GM18519 (cell line): ENCODE measurements around the gene AGTPBP1.
"Not testable (repeated sequence)": the region's sequence is repeated elsewhere in the genome, so short reads cannot be mapped to it uniquely, and the experiment has no call there.

Experiments
- ATAC-seq: cut with Tn5 transposase; IDR thresholded peaks from one replicate; pipeline ENCODE4 v1.9.1; 2021; ENCODE audit warnings: mild to moderate bottlenecking, moderate library complexity; ENCODE audit not compliant: unreplicated experiment, low FRiP score

AGTPBP1 gene

DNA sequence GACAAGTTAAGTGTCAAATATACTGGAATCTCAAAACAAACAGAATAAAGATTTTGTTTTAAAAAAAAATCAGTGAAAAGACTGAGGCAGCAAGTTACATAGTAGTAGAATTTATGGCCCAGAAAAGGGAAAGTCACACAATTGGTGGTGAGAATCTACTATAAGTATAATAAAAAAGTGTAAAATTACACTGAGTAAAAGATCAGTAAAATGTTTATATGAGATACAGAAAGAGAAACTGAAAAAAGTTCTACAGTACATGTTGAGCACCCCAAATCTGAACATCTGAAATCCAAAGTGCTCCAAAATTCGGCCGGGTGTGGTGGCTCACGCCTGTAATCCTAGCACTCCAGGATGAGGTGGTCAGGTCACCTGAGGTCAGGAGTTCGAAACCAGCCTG, 15.0 kb downstream of the AGTPBP1 start:
- no peak for ATAC-seq

- ATAC-seq, result no peak
Observed at GRCh38 chr9:85723215-85723614, 18.5 kb downstream of the AGTPBP1 start.

GRCh38 chr9:85719411-85719810, 22.3 kb downstream of the AGTPBP1 start:
- not testable (repeated sequence) for ATAC-seq

DNA sequence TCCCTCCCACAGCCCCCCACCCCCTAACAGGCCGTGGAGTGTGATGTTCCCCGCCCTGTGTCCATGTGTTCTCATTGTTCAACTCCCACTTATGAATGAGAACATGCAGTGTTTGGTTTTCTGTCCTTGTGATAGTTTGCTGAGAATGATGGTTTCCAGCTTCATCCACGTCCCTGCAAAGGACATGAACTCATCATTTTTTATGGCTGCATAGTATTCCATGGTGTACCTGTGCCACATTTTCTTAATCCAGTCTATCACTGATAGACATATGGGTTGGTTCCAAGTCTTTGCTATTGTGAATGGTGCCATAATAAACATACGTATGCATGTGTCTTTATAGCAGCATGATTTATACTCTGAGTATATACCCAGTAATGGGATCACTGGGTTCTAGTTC, 23.9 kb downstream of the AGTPBP1 start:
- not testable (repeated sequence) for ATAC-seq

GRCh38 chr9:85717220-85717619, 24.5 kb downstream of the AGTPBP1 start:
- no peak for ATAC-seq

GRCh38 chr9:85716031-85716877, 25.5 kb downstream of the AGTPBP1 start:
- ATAC-seq, result no peak

DNA sequence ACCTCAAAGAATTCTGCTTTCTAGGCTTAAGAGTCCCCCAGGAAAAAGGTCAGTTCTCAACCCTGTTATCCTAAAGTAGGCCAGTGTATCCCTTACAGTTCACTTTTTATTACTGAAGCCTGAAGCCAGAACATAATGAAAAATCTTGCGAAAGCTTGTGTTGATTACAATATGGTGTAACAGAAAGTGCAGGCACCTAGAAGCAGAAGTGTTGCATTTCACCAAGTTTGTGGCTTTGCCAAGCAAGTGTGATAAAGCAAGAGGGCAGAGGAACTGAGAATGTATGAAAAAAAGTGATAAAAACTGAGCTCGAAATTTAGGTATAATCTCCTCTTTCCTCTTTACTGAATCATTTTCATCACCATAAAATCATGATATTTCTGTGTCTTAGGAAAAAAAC, 26.2 kb downstream of the AGTPBP1 start:
- ATAC-seq, result no peak

DNA sequence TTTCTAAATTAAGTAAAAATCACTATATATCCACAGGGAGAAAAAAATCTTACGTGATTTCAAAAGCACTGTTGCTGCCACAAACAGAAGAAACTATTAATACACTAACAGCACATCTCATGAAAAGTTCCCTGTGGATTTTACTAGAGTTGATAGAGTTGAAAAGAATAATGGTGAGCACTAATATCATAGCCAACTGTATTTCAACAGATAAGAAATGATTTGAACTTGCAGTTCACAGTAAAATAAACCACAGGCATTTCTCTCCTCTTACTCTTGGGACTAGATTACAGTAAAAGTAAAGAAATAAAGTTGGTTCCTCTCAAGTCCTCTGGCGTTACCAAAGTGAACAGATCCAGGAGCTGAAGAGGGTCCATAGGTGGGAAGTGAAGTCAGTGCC, 27.9 kb downstream of the AGTPBP1 start:
- no peak for ATAC-seq

- ATAC-seq, result no peak
Observed at GRCh38 chr9:85704744-85705143, 37.0 kb downstream of the AGTPBP1 start.

- no peak for ATAC-seq
Observed at GRCh38 chr9:85703398-85703797, 38.4 kb downstream of the AGTPBP1 start.

DNA sequence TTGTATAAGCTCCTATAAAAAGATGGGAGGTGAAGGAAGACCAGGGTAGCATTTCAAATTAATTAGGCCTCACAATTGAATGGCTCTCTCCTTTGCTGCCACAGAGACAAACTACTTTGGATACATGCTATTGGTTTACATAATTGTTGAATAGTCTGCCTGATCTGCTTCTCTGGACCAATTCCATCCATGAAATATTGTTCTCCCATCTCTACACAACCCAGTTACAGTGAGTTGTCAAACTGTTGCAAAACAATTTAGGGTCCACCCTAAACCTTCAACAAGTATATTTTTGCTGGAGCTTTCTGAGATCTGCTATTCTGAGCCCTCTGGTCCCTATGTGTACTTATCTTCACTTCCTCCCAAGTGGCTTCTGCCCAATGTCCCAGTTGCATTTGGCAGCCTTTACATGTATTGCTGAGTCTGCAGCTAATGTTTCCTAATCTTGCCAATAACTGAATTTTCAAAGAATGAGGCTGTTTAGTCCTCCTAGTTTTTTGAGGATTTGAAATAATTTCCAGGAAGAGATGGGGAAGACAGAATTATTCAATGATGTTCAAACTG, 38.9 kb downstream of the AGTPBP1 start:
- no peak for ATAC-seq

GRCh38 chr9:85702191-85702590, 39.6 kb downstream of the AGTPBP1 start:
- ATAC-seq, result no peak

- no peak for ATAC-seq
Observed at GRCh38 chr9:85700330-85700729, 41.4 kb downstream of the AGTPBP1 start.

- ATAC-seq, result no peak
Observed at GRCh38 chr9:85688361-85688760, 53.4 kb downstream of the AGTPBP1 start.

- ATAC-seq, result no peak
Observed at GRCh38 chr9:85685081-85685480, 56.7 kb downstream of the AGTPBP1 start.

- no peak for ATAC-seq
Observed at GRCh38 chr9:85676790-85677189, 65.0 kb downstream of the AGTPBP1 start.

- no peak for ATAC-seq
Observed at GRCh38 chr9:85667374-85667773, 74.4 kb downstream of the AGTPBP1 start.

- ATAC-seq, result no peak
Observed at GRCh38 chr9:85666086-85666485, 75.7 kb downstream of the AGTPBP1 start.

- no peak for ATAC-seq
Observed at GRCh38 chr9:85662573-85662972, 79.2 kb downstream of the AGTPBP1 start.

- no peak for ATAC-seq
Observed at GRCh38 chr9:85658716-85659115, 83.0 kb downstream of the AGTPBP1 start.

GRCh38 chr9:85653153-85653552, 88.6 kb downstream of the AGTPBP1 start:
- ATAC-seq, result no peak

- peak; percentile 92 for ATAC-seq
Observed at GRCh38 chr9:85647571-85647970, 94.2 kb downstream of the AGTPBP1 start.
